Fibroblast of lung (primary cell): ENCODE results near the gene PRR23E.

Experiments
- EZH2 ChIP-seq: IDR thresholded peaks from 2 replicates; pipeline ENCODE4 v1.5.1; 2012; ENCODE audit warnings: low read length, control low read depth, mild to moderate bottlenecking; ENCODE audit errors: missing control alignments
- TF ChIP-seq, protein P1 (sequence below), 2 donors: IDR thresholded peaks in 1 of 2; conservative IDR thresholded peaks in 1 of 2; 1 replicate in 1 of 2; 2 replicates in 1 of 2; pipeline ENCODE4 v1.5.1; 2011 to 2012; ENCODE audit warnings: low read length in 2 of 2, control low read depth in 1 of 2, inconsistent platforms in 1 of 2, low read depth in 1 of 2, mild to moderate bottlenecking in 1 of 2

DNA sequence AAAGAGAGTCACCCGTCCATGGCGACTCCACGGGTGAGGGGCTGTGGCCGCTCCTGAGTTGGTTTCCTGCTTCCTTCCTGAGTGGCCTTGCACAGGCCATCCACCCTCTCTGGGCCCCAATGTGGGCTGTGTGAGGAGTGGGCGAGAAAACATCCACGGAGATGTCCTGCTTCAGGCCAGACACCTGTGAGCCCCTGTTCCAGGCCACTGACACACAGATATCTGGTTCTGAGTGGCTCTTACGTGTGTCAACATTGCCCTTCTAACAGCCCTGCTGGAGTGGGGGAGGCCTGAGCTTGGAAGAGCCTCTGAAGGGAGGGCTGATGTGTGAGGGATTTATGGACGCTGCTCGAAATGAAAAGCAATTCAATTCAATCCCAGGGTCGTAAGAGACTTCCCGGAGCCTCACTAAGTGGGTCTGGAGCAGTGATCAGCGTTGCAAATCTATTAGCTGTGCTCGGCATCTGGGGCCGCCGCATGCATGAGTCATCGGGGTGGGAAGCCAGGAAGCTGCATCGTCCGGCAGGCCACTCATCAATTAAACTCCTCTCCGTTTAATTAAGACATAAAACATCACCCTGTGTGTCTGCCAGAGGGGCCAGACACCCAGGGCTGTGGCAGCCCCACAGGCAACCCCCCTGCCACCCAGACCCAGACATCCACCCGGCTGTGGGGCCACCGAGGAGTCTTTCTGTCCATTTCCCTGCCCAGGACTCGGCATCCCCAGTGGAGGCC is 20.0 kb upstream of the PRR23E start:
- TF ChIP-seq, protein P1, sequence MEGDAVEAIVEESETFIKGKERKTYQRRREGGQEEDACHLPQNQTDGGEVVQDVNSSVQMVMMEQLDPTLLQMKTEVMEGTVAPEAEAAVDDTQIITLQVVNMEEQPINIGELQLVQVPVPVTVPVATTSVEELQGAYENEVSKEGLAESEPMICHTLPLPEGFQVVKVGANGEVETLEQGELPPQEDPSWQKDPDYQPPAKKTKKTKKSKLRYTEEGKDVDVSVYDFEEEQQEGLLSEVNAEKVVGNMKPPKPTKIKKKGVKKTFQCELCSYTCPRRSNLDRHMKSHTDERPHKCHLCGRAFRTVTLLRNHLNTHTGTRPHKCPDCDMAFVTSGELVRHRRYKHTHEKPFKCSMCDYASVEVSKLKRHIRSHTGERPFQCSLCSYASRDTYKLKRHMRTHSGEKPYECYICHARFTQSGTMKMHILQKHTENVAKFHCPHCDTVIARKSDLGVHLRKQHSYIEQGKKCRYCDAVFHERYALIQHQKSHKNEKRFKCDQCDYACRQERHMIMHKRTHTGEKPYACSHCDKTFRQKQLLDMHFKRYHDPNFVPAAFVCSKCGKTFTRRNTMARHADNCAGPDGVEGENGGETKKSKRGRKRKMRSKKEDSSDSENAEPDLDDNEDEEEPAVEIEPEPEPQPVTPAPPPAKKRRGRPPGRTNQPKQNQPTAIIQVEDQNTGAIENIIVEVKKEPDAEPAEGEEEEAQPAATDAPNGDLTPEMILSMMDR (conservative IDR thresholded peaks at IDR 0.05 in 1 of 2, IDR thresholded peaks at IDR 0.05 in 1 of 2; ENCODE audit: low read depth in 1 of 2, low read length in 2 of 2), result no peak
- TF ChIP-seq EZH2, result no peak
